PC-9 (cell line): ENCODE results near the gene PYM1.

ENCODE experiments used
- CTCF ChIP-seq: fragments of 200-600 bp; sonication (generic); conservative IDR thresholded peaks from 2 replicates; pipeline ENCODE4 v1.6.1; 2017; ENCODE audit warnings: mixed run types, antibody characterized with exemption, mild to moderate bottlenecking, moderate library complexity
- EZH2 ChIP-seq: fragments of 200-600 bp; sonication (generic); IDR thresholded peaks from 2 replicates; pipeline ENCODE4 v1.8.0; 2017; ENCODE audit warnings: antibody characterized with exemption, low read depth

- TF ChIP-seq EZH2: no peak
- TF ChIP-seq CTCF: no peak
These were observed 4.3 kb upstream of the PYM1 start for GRCh38 chr12:55931780-55932550.
